Fibroblast of gingiva (primary cell): Measurements from ENCODE around the gene LARGE1.

ENCODE experiments used
- DNase-seq: peaks from one replicate; pipeline ENCODE4 v3.0.0-alpha.2; 2011; ENCODE audit warnings: low read depth

Gene LARGE1

GRCh38 chr22:33772745-33773144 is 147.5 kb downstream of the LARGE1 start:
- DNase-seq, result no peak

GRCh38 chr22:33771136-33771535 is 149.1 kb downstream of the LARGE1 start:
- no peak for DNase-seq

DNA sequence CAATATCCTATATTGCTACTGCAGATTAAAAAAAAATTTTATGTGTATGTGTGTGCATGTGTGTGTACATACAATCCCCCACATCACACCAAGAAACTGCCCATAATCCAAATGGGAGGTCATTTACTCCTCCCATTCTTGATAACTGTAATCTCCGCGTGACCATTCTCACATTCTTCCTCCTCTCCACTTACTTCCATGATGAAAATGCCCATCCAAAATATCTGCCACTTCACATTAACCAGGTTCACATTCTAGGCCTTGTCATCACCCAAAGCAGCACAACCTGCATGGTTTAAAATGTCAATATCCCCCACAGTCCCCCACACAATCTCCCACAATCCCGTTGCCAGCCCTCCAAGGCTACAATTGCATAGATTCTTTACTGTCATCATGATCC is 149.6 kb downstream of the LARGE1 start:
- DNase-seq, result no peak

GRCh38 chr22:33766091-33766490 is 154.2 kb downstream of the LARGE1 start:
- DNase-seq, result no peak

GRCh38 chr22:33758961-33759360 is 161.3 kb downstream of the LARGE1 start:
- DNase-seq, result no peak

GRCh38 chr22:33757802-33758483 is 162.3 kb downstream of the LARGE1 start:
- DNase-seq, result no peak

- no peak for DNase-seq
These were observed 163.1 kb downstream of the LARGE1 start for GRCh38 chr22:33757041-33757801.

- no peak for DNase-seq
These were observed 163.7 kb downstream of the LARGE1 start for GRCh38 chr22:33756508-33756949.

- DNase-seq, result no peak
These were observed 171.6 kb downstream of the LARGE1 start for GRCh38 chr22:33748714-33749113.

- DNase-seq, result no peak
These were observed 172.6 kb downstream of the LARGE1 start for GRCh38 chr22:33747576-33748180.

DNA sequence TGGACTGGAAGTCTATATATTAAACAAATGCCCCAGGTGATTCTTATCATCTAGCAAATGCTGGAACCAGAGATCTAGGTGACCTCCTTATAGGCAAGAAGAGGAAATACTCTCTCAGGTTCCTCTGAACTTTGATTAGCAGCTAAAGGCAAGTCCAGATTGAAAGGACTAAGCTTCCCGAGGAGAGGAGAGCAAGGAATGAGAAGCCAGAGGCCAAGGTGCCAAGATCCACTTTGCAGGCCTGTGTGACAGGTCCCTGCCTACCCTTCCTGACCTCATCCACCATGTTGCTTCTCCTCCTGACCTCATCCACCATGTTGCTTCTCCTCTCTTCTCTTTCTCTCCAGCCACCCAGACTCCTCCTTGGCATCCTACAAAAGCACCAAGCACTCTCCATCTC is 173.2 kb downstream of the LARGE1 start:
- DNase-seq, result no peak

DNA sequence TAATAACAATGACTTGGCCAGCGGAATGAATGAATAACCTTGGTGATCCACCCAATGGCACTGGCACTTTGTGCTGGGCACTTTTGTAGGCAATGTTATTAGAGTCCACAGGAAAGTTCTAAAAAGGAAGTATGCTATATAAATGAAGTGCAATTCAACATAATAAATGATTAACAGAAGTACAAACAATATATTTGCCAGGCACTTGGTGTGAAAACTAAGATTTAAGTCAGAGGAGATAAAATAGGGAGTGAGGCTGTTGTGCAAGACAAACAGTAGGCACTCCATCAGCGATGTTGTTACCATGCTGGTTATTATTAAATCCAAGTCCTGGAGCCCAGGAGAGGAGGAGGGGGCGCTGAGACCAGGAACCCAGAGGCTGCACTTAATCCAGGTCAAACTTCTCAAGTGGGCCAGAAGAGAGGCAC is 173.8 kb downstream of the LARGE1 start:
- no peak for DNase-seq

- no peak for DNase-seq
These were observed 174.8 kb downstream of the LARGE1 start for GRCh38 chr22:33745501-33745900.

DNA sequence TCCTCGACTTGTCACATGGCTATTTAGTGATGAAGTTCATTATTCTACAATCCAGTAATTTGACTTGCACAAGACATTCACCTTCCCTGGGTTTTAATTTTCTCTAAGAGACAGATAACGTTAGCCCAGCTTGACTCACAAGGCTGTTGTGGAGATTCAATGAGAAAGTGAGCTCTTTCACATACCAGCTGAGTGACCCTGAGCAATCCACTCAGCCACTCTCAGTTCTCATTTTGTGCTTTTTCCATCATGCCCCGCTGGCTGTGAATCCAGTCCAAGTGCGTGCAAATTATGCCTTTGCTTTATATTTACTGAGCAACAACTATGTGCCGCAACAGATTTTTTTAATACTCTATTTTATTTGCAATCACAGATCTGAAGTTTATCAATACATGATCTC is 176.5 kb downstream of the LARGE1 start:
- DNase-seq, result no peak

- no peak for DNase-seq
These were observed 179.3 kb downstream of the LARGE1 start for GRCh38 chr22:33741025-33741424.

GRCh38 chr22:33739516-33739915 is 180.8 kb downstream of the LARGE1 start:
- no peak for DNase-seq

DNA sequence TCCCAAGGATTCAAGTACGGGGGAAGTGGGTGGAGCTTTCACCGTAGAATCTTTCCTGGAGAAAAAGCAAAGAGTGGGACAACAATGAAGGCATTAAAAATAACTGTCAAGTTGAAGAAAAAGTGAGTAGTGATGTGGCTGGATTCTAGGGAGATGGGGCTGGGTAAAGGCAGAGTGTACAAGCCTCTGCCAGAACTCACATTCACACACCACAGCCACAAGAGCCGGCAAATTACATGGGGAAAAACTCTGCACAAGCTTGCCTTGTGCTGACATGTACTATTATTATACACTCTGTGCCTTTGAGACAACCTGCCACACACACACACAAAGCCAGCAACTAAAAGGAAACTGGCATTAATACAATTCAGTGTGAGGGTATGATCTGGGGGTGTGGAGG is 182.6 kb downstream of the LARGE1 start:
- DNase-seq, result no peak

- no peak for DNase-seq
These were observed 184.3 kb downstream of the LARGE1 start for GRCh38 chr22:33735978-33736377.

GRCh38 chr22:33728847-33729246 is 191.4 kb downstream of the LARGE1 start:
- no peak for DNase-seq

DNA sequence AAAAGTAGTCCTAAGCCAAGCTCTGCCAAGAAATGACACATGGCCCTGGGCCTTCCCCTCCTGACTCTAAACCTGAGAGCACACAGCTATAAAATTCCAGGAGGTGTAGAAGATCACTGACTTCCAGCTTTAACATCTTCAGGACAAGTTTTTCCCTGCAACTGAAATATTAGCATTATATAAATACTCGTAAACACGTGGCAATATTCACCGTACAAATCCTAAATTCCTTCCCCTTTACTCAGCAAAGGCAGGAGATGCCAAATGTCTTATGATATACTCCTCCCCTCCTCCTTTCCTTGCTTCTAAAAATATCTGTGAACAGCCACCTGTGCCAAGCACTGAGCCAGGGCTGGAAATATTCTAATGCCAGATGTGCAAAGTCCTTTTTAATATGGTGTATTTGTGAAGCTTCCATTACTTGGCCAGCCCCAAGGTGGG is 194.0 kb downstream of the LARGE1 start:
- peak; percentile 36 for DNase-seq

DNA sequence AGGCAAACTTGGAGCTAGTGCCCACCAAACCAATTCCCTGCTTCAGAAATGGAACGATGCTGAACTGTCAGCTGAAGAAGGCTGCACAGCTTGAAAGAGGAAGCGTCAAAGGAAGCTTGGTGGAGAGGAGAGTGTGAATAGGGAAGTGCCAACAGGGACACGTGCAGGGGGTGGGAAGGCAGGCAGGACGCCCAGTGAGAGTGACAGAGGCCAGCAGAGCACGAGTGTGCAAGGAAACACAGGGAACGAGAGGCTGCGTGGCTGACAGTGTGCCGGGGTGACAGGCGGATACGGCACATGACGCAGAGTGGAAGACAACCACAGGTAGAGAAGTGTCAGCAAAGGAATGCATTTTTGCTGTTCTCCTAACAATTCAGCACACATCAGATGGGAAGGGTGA is 196.4 kb downstream of the LARGE1 start:
- no peak for DNase-seq

DNA sequence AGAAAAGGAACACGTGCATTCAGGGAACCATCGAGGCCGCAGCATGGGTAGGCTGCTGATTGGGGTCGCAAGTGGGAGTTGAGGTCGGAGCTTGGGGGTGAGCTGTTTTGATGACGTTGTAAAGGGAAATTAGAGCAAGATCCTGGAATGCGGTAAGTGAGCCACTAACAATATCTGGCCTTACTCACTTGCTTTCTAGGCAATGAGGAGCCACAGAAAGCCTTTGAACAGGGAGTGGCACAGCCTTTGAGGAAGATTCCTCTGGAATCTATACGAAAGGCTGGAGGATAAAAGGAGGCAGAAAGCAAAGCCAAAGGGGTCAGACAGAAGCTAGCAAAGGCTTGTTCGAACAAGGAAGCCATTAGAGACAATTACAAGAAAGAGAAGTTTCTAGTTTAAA is 197.5 kb downstream of the LARGE1 start:
- no peak for DNase-seq
